WTC11 (cell line): ENCODE results near the gene PISD. TPM values are rescaled to one million over a fixed set of nuclear protein-coding genes. Genes with fewer than 3 reads are reported as not detected.
A peak's percentile ranks its signal among the peaks of the same experiment; 100 is the strongest.
"Not testable (repeated sequence)": the region's sequence is repeated elsewhere in the genome, so short reads cannot be mapped to it uniquely, and the experiment has no call there.

Experiments
- ATAC-seq: fragments of 200-7000 bp; cut with Tn5 transposase; 2 replicates; pipeline ENCODE4 v1.10.0; 2021; ENCODE audit warnings: mild to moderate bottlenecking, moderate library complexity
- CTCF ChIA-PET: fragments of 300-600 bp; sonication (Branson Sonifier 250); formaldehyde crosslinking; loops from one replicate; lab custom pipeline; 2021; ENCODE audit warnings: antibody characterized with exemption; lab: Charles Lee
- POLR2A ChIA-PET: fragments of 350-600 bp; sonication (Branson Sonifier 250); formaldehyde crosslinking; loops from one replicate; lab custom pipeline; 2021; ENCODE audit warnings: antibody characterized with exemption; lab: Charles Lee
- DNase-seq: peaks from one replicate; pipeline ENCODE4 v3.0.0; 2021; ENCODE audit warnings: low spot score
- H3K27ac Mint-ChIP-seq: 2 replicates; pipeline ENCODE4 v1.8.0; 2021; ENCODE audit warnings: mixed read lengths
- H3K27me3 Mint-ChIP-seq: 2 replicates; pipeline ENCODE4 v1.8.0; 2021; ENCODE audit warnings: low read depth, mild to moderate bottlenecking, moderate library complexity, mixed read lengths
- H3K36me3 Mint-ChIP-seq: 2 replicates; pipeline ENCODE4 v1.8.0; 2021; ENCODE audit warnings: mixed read lengths
- H3K4me1 Mint-ChIP-seq: 2 replicates; pipeline ENCODE4 v1.8.0; 2022; ENCODE audit warnings: mixed read lengths
- H3K4me3 Mint-ChIP-seq: 2 replicates; pipeline ENCODE4 v1.8.0; 2021; ENCODE audit warnings: mild to moderate bottlenecking, moderate library complexity, mixed read lengths
- H3K9me3 Mint-ChIP-seq: 2 replicates; pipeline ENCODE4 v1.8.0; 2021; ENCODE audit warnings: mixed read lengths
- CREB1 ChIP-seq: sonication (generic); formaldehyde crosslinking; IDR thresholded peaks from 2 replicates; pipeline ENCODE4 v1.8.0; 2023; ENCODE audit warnings: mild to moderate bottlenecking, missing genetic modification reagents
- CTCF ChIP-seq: fragments of 200-600 bp; IDR thresholded peaks from 2 replicates; pipeline ENCODE4 v1.8.0; 2022; ENCODE audit warnings: antibody characterized with exemption
- ELF4 ChIP-seq: sonication (generic); formaldehyde crosslinking; IDR thresholded peaks from 2 replicates; pipeline ENCODE4 v1.8.1; 2022; ENCODE audit warnings: low read depth, mild to moderate bottlenecking, moderate library complexity, missing genetic modification reagents
- FOXP4 ChIP-seq: sonication (generic); formaldehyde crosslinking; IDR thresholded peaks from 2 replicates; pipeline ENCODE4 v1.8.0; 2022; ENCODE audit warnings: mild to moderate bottlenecking, missing genetic modification reagents
- GTF2I ChIP-seq: fragments of 250-450 bp; sonication (Bioruptor Pico); conservative IDR thresholded peaks from 2 replicates; pipeline ENCODE4 v1.4.0; 2021; ENCODE audit warnings: mild to moderate bottlenecking
- MAX ChIP-seq: sonication (generic); formaldehyde crosslinking; IDR thresholded peaks from 2 replicates; pipeline ENCODE4 v1.8.0; 2022; ENCODE audit warnings: mild to moderate bottlenecking, missing genetic modification reagents
- MLX ChIP-seq: sonication (generic); formaldehyde crosslinking; IDR thresholded peaks from 2 replicates; pipeline ENCODE4 v1.8.1; 2023; ENCODE audit warnings: mild to moderate bottlenecking, missing genetic modification reagents, moderate library complexity
- MXD4 ChIP-seq: fragments of 250-450 bp; sonication (Bioruptor Pico); IDR thresholded peaks from 2 replicates; pipeline ENCODE4 v1.8.0; 2021; ENCODE audit warnings: mild to moderate bottlenecking, moderate library complexity, borderline replicate concordance
- NFYB ChIP-seq: sonication (generic); formaldehyde crosslinking; conservative IDR thresholded peaks from 2 replicates; pipeline ENCODE4 v1.8.0; 2022; ENCODE audit warnings: low read depth, missing genetic modification reagents
- RELA ChIP-seq: sonication (generic); formaldehyde crosslinking; IDR thresholded peaks from 2 replicates; pipeline ENCODE4 v1.8.1; 2022; ENCODE audit warnings: missing genetic modification reagents, mild to moderate bottlenecking, borderline replicate concordance
- SMAD3 ChIP-seq: sonication (generic); formaldehyde crosslinking; IDR thresholded peaks from 2 replicates; pipeline ENCODE4 v1.8.0; 2022; ENCODE audit warnings: missing genetic modification reagents, mild to moderate bottlenecking, borderline replicate concordance
- TCF7 ChIP-seq: sonication (generic); formaldehyde crosslinking; IDR thresholded peaks from 2 replicates; pipeline ENCODE4 v1.8.0; 2022; ENCODE audit warnings: mild to moderate bottlenecking, low read depth, missing genetic modification reagents, moderate library complexity
- USF1 ChIP-seq: sonication (generic); formaldehyde crosslinking; IDR thresholded peaks from 2 replicates; pipeline ENCODE4 v1.8.0; 2022; ENCODE audit warnings: mild to moderate bottlenecking, missing genetic modification reagents
- USF2 ChIP-seq: sonication (generic); formaldehyde crosslinking; IDR thresholded peaks from 2 replicates; pipeline ENCODE4 v1.8.1; 2023; ENCODE audit warnings: mild to moderate bottlenecking, missing genetic modification reagents, moderate library complexity
- ZNF121 ChIP-seq: sonication (generic); formaldehyde crosslinking; IDR thresholded peaks from 2 replicates; pipeline ENCODE4 v1.8.0; 2023; ENCODE audit warnings: missing genetic modification reagents
- ZNF232 ChIP-seq: sonication (generic); formaldehyde crosslinking; IDR thresholded peaks from 2 replicates; pipeline ENCODE4 v1.8.0; 2022; ENCODE audit warnings: mild to moderate bottlenecking, missing genetic modification reagents
- ZNF317 ChIP-seq: sonication (generic); formaldehyde crosslinking; IDR thresholded peaks from 2 replicates; pipeline ENCODE4 v1.8.1; 2023; ENCODE audit warnings: low read depth, mild to moderate bottlenecking, moderate library complexity, missing genetic modification reagents, borderline replicate concordance
- total RNA-seq: library from RNA; stranded (reverse); gene quantifications from 3 replicates; pipeline ENCODE4 v1.2.3, GENCODE V29; 2021

Gene PISD
- total RNA-seq, 1 experiment from 2014 or later, result 55.7 TPM

GRCh38 chr22:31680861-31681341 is 18.9 kb upstream of the PISD start (continued):
- TF ChIP-seq CTCF, result no peak
- no peak for TF ChIP-seq GTF2I
- no peak for TF ChIP-seq SMAD3
- no peak for TF ChIP-seq MXD4 (CRISPR knock-in tag)
- TF ChIP-seq RELA (CRISPR knock-in tag), result no peak
- TF ChIP-seq ELF4 (CRISPR knock-in tag), result no peak
- no peak for TF ChIP-seq TCF7 (CRISPR knock-in tag)
- TF ChIP-seq, all 79 proteins: peak for 0

GRCh38 chr22:31678748-31679147 is 16.7 kb upstream of the PISD start:
- no peak overlapping the region for H3K27ac Mint-ChIP-seq
- H3K36me3 Mint-ChIP-seq, result no peaks in the 10 kb centered on the region; the same call in 1 of the 2 replicates
- TF ChIP-seq NFYB (CRISPR knock-in tag) (no peak), ZNF121 (CRISPR knock-in tag) (peak; percentile 62; the same call in 1 of the 2 replicates)
- no peak for DNase-seq
- H3K9me3 Mint-ChIP-seq, result peaks cover 4% of the 10 kb centered on the region; the same call in 1 of the 2 replicates
- peaks cover 12% of the 10 kb centered on the region for H3K27me3 Mint-ChIP-seq
- H3K4me3 Mint-ChIP-seq, result no peak overlapping the region
- ChIA-PET POLR2A (no interaction called here), CTCF (interaction anchor here (0.6 to 1.2 kb wide), 2 partner anchors 13 to 403 kb away, joined by 3 to 4 read pairs; no protein-coding TSS in a partner anchor)
- H3K4me1 Mint-ChIP-seq, result no peaks in the 10 kb centered on the region; the same call in 1 of the 2 replicates
- ATAC-seq, result no peak

- CTCF ChIA-PET, result interaction anchor here (0.6 to 3.1 kb wide), 8 partner anchors 11 to 294 kb away, joined by 3 to 46 read pairs (median 3); partner anchors contain the start of gene PISD
- Mint-ChIP-seq H3K27me3 (peaks cover 12% of the 10 kb centered on the region), H3K9me3 (peaks cover 4% of the 10 kb centered on the region; the same call in 1 of the 2 replicates), H3K27ac (peak overlapping the region; percentile 34; the same call in 1 of the 2 replicates), H3K4me3 (peak overlapping the region; percentile 68), H3K36me3 (no peaks in the 10 kb centered on the region), H3K4me1 (no peaks in the 10 kb centered on the region; the same call in 1 of the 2 replicates)
- 0 out of 2 replicates have a peak, but pooled peaks have one; percentile 26 for TF ChIP-seq ZNF317 (CRISPR knock-in tag)
- TF ChIP-seq MLX, result no peak
- TF ChIP-seq CREB1 (CRISPR knock-in tag), result no peak
- peak; percentile 91 for TF ChIP-seq USF1
- 0 out of 2 replicates have a peak, but pooled peaks have one; percentile 34 for TF ChIP-seq ZNF232 (CRISPR knock-in tag)
- TF ChIP-seq FOXP4 (CRISPR knock-in tag), result peak; percentile 46; the same call in 1 of the 2 replicates
- no peak for TF ChIP-seq GTF2I
- peak; percentile 92 for TF ChIP-seq USF2 (CRISPR knock-in tag)
- TF ChIP-seq MAX (CRISPR knock-in tag), result peak; percentile 88
- ATAC-seq (peak; percentile 100), DNase-seq (peak; percentile 94)
- POLR2A ChIA-PET, result interaction anchor here (0.8 to 1.0 kb wide), 3 partner anchors 14 to 688 kb away, joined by 4 to 5 read pairs (median 4); no protein-coding TSS in a partner anchor
Measured at GRCh38 chr22:31676700-31677099, 14.7 kb upstream of the PISD start.

- ATAC-seq, H3K4me3 Mint-ChIP-seq, DNase-seq, H3K9me3 Mint-ChIP-seq, H3K4me1 Mint-ChIP-seq, POLR2A ChIA-PET, H3K36me3 Mint-ChIP-seq, H3K27ac Mint-ChIP-seq: not testable (repeated sequence)
- H3K27me3 Mint-ChIP-seq, result peaks cover 12% of the 10 kb centered on the region
- CTCF ChIA-PET, result interaction anchor here (0.8 to 3.1 kb wide), 2 partner anchors 8 to 9 kb away, joined by 3 to 46 read pairs; no protein-coding TSS in a partner anchor
Measured at GRCh38 chr22:31674219-31674618, 12.2 kb upstream of the PISD start.

- ChIA-PET POLR2A (interaction anchor here (0.7 kb wide), 1 partner anchor 547 kb away, joined by 4 read pairs; no protein-coding TSS in a partner anchor), CTCF (interaction anchor here (1.9 to 5.3 kb wide), 2 partner anchors 301 to 308 kb away, joined by 4 to 31 read pairs; no protein-coding TSS in a partner anchor)
- H3K9me3 Mint-ChIP-seq, H3K27me3 Mint-ChIP-seq, H3K27ac Mint-ChIP-seq, H3K36me3 Mint-ChIP-seq, ATAC-seq, H3K4me3 Mint-ChIP-seq, DNase-seq, H3K4me1 Mint-ChIP-seq: not testable (repeated sequence)
Measured at GRCh38 chr22:31668849-31669248, 6.8 kb upstream of the PISD start.
